HG03025 (cell line): ENCODE measurements around the gene CR2.
"Not testable (repeated sequence)": the region's sequence is repeated elsewhere in the genome, so short reads cannot be mapped to it uniquely, and the experiment has no call there.

Source experiments
- ATAC-seq: cut with Tn5 transposase; IDR thresholded peaks from one replicate; pipeline ENCODE4 v1.9.1; 2021; ENCODE audit warnings: mild to moderate bottlenecking, moderate library complexity; ENCODE audit not compliant: unreplicated experiment, low FRiP score

The CR2 gene

DNA sequence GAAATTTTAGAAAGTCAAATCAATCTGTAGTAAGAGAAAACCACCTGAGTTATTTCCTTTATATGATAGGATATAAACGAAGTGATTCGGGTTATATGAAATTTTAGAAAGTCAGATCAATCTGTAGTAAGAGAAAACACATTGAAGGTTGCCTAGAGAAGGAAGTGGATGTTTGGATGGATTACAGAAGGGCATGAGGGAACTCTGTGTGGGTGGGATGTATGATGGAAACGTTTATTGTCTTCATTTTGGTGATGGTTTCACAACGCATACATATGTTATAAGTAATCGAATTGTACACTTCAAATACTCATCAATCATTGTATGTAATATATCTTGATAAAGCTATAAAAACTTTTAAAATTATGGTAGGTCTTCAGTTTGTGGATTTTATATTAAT is 46.9 kb downstream of the CR2 start:
- ATAC-seq: no peak

DNA sequence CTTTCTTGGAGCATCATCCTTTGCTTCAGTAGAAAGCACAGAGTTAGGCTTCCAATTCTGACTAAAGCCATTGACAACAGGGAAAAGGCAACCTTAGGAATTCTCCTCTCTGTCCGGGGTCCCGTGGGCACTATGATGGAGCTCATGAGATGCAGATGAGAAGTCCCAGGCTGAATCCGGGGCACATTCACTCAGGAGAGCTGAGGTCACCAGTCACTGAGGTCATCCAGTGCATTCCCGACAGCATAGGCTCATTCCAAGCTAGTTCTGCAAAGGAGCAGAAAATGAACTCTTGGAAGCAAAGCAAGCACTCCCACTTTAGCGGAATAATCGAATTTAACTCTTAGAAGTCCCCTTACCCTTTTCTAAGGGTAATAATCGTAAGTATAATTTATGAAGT is 48.6 kb downstream of the CR2 start:
- ATAC-seq: no peak

GRCh38 chr1:207503950-207504349 is 49.8 kb downstream of the CR2 start:
- ATAC-seq: no peak

DNA sequence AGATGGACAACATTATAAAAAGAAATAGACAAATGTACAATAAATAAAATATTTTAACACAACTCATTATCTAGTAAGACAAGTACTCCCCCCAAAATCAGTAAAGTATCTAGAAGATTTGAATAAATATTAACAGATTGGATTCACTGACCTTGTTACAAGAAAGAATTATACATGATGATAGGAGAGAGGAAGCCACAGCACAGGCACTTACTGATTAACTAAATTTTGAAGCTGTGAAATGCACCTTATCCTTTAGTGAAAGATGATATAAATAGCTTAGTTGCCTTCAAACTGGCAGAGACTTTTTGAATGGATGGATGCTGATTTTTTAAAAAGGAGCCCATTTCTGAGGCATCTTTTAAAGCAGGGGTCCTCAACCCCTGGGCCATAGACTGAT is 50.3 kb downstream of the CR2 start:
- ATAC-seq: no peak

DNA sequence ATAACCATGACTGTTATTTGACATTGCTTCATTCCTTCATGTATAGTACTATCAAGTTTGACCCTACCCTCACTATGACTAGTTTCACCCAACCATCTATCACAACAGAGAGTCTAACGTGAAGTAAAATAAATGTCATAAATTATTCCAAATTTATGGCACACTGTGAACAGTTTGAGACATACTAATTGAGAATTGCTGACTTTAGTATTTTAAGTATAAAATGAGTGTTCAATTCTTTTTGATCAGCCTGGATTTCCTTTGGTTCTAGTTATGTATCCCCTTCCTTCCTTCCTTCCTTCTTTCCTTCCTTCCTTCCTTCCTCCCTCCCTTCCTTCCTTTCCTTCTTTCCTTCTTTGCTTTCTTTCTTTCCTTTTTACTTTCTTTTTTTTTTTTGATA is 56.3 kb downstream of the CR2 start:
- ATAC-seq: no peak

GRCh38 chr1:207514890-207515289 is 60.8 kb downstream of the CR2 start:
- ATAC-seq: no peak

GRCh38 chr1:207516729-207517128 is 62.6 kb downstream of the CR2 start:
- no peak for ATAC-seq

DNA sequence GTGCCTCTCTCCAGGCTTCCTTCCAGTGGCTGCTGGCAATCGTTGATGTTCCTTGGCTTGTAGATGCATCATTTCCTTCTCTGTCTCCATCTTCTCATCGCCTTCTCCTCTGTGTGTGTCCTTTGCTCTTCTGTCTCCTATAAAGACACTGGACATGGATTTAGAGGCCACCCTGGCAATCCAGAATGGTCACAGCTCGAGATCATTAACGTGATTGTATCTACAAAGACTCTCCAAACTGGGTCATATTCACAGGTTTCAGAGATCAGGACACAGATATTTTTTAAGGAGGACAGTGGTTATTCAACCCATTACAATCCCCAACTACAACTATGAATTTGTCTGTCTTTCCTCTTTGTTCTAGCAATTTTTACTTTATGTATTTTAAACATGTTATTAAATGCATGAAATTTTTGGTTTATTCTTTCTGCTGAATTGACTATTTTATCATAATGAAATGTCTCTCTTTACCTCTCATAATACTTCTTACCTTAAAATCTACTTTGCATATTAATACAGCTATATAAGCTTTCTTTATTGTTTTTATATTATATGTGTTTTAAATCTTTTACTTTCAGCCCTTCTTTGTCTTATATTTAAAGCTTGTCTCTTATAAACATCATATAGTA is 64.6 kb downstream of the CR2 start:
- no peak for ATAC-seq

DNA sequence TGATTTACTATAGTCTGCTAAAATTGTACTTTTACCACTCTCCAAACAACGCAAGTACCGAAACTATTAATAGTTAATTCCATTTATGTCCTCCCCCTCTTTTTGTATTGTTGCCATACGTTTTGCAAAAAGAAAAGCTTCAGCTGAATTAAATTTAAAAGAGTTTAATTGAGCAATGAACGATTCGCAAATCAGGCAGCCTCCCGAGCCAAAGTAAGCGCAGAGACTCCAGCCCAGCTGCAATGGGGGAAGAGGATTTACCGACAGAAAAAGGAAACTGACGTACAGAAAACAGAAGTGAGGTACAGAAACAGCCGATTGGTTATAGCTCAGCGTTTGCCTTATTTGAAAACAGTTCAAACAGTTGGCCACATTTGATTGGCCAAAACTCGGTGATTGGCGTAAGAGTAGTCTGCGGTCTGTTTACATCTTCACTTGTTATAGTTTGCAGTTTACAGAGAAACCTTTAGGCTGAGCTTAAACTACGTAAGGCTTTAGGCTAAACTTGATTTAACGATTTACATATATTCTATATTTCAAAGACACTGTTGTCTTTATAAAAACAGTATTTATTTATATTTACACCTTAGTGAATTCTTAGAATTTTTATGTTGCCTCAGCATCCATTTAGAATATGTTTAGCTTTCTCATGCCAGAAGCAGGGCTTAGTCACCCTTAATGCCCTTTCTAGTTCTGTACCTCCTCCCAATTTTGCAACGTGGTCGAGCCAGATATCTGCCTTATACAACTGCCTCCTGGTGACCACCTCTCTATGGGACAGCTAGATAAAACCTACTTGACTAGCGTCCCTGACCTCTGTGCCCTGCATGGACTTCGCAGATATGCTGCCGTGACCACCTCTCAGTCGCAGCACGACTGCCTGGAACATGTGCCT is 65.6 kb downstream of the CR2 start:
- ATAC-seq: no peak

DNA sequence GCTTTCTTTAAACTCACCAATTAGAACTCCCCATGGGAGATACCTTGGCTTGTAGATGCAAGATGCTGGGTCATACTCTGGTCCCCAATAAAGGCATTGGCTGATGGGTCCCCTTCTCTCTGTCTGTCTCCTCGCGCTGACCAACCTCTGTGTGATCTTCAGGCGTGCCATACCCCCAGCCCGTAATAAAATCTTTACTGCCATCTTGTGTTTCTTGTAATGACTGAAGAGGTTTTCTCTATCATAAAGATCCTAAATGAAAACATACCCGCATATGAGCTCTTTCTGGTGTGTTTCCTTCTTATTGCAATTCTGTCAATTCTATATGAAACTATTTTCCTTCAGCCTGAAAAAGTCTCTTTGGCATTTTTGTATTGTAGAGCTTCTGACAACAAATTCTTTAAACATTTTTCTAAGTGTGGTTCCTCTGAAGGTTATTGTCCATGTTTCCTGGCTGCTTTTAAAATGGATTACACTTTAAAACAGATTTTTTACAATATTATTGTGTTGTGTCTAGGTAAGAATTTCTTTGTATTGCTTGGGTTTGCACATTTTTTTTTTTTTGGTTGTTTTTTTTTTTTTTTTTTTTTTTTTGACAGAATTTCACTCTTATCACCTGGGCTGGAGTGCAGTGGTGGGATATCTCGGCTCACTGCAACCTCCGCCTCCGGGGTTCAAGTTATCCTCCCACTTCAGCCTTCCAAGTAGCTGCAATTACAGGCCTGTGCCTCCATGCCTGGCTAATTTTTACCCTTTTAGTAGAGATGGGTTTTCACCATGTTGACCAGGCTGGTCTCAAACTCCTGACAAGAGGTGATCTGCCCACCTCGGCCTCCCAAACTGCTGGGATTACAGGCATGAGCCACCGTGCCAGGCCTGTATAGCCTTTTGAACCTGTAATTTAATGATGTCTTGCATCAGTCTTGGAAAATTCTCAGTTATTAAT is 66.5 kb downstream of the CR2 start:
- not testable (repeated sequence) for ATAC-seq

DNA sequence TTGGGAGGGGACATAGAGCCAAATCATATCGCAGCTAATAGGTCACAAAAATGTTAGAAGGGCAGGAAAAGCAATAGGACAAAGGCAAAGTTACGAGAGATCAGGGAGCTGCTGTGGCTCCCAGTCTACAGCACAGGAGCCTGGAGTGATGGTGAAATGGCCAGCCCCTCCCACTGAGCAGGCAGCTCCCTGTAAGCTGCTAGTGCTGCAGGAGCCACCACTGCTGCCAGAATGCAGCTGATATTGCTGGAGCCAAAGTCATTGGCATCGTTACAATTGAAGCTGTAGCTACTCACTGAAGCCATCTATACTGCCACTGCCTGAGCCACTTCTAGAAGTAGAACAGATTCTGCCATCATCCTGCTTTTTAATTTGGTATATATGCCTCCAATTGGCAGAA is 71.1 kb downstream of the CR2 start:
- ATAC-seq: not testable (repeated sequence)

- ATAC-seq: not testable (repeated sequence)
Measured at GRCh38 chr1:207528401-207528800, 74.3 kb downstream of the CR2 start.

- not testable (repeated sequence) for ATAC-seq
Measured at GRCh38 chr1:207536263-207536662, 82.1 kb downstream of the CR2 start.
